Panc1 (cell line): ENCODE data around the gene SUDS3. TPM values are rescaled to one million over a fixed set of nuclear protein-coding genes. Genes with fewer than 3 reads are reported as not detected.

Source experiments
- ATAC-seq: fragments of 200-7000 bp; cut with Tn5 transposase; 2 replicates; pipeline ENCODE4 v1.9.1; 2020; ENCODE audit warnings: mild to moderate bottlenecking, moderate library complexity
- BruUV-seq: library from RNA; stranded (reverse); fragments of 400-500 nt; replicated peaks from 2 replicates; lab custom pipeline; 2021; lab: Mats Ljungman, UMichigan
- CTCF ChIA-PET: fragments of 300-600 bp; sonication (Branson Sonifier 250); formaldehyde crosslinking; loops from one replicate; lab custom pipeline; 2022; ENCODE audit warnings: antibody characterized with exemption; lab: Charles Lee
- POLR2A ChIA-PET: fragments of 300-600 bp; sonication (Branson Sonifier 250); formaldehyde crosslinking; loops from one replicate; lab custom pipeline; 2022; ENCODE audit warnings: antibody characterized with exemption; lab: Charles Lee
- DNase-seq: peaks from one replicate; pipeline ENCODE4 v3.0.0-alpha.2; 2010; ENCODE audit warnings: low read depth, low spot score
- H3K27ac ChIP-seq: 2 replicates; pipeline ENCODE4 v1.5.1; 2011; ENCODE audit warnings: mild to moderate bottlenecking, low read length, inconsistent platforms
- H3K27me3 ChIP-seq: fragments of 200-500 bp; sonication (Bioruptor generic); 2 replicates; pipeline ENCODE4 v1.6.0; 2014; ENCODE audit warnings: low read length, inconsistent platforms; ENCODE audit not compliant: control insufficient read depth, insufficient read depth
- H3K36me3 ChIP-seq: fragments of 200-500 bp; sonication (Bioruptor generic); 2 replicates; pipeline ENCODE4 v1.5.1; 2014; ENCODE audit warnings: inconsistent platforms, mild to moderate bottlenecking, low read length, moderate library complexity; ENCODE audit not compliant: control insufficient read depth, insufficient read depth
- H3K4me1 ChIP-seq: 2 replicates; pipeline ENCODE4 v1.5.1; 2011; ENCODE audit warnings: inconsistent platforms, mild to moderate bottlenecking, low read length, moderate library complexity; ENCODE audit not compliant: control insufficient read depth, insufficient read depth
- H3K4me3 ChIP-seq, 2 experiments: 2 replicates each; pipeline ENCODE4 v1.5.1; 2011 to 2012; ENCODE audit warnings: low read depth in 2 of 2, low read length in 2 of 2, mild to moderate bottlenecking in 2 of 2, inconsistent platforms in 1 of 2, moderate library complexity in 1 of 2
- H3K9me3 ChIP-seq: fragments of 200-500 bp; sonication (Bioruptor generic); 2 replicates; pipeline ENCODE4 v1.5.1; 2014; ENCODE audit warnings: low read depth, mild to moderate bottlenecking, inconsistent platforms, low read length, moderate library complexity; ENCODE audit not compliant: control insufficient read depth, insufficient read depth
- POLR2AphosphoS5 ChIP-seq: IDR thresholded peaks from 2 replicates; pipeline ENCODE4 v1.6.1; 2012; ENCODE audit warnings: mild to moderate bottlenecking, low read depth, low read length, moderate library complexity
- SIN3A ChIP-seq: IDR thresholded peaks from 2 replicates; pipeline ENCODE4 v1.6.1; 2012; ENCODE audit warnings: low read depth, mild to moderate bottlenecking, low read length, moderate library complexity, borderline replicate concordance; ENCODE audit not compliant: insufficient read depth
- TCF7L2 ChIP-seq: IDR thresholded peaks from 2 replicates; pipeline ENCODE4 v1.6.1; 2011; ENCODE audit warnings: mild to moderate bottlenecking, low read depth, low read length, inconsistent platforms
- in situ Hi-C: cut with HindIII; loops from 2 replicates; pipeline ENCODE4 v1.10.0; 2016; ENCODE audit warnings: low sequenced_read_pairs, low pct_unique_long_range_greater_than_20kb
- intact Hi-C: fragments of 100-400 bp; cut with micrococcal nuclease; formaldehyde crosslinking; loops from one replicate; pipeline ENCODE4 v1.10.0; 2022; ENCODE audit not compliant: unreplicated experiment
- total RNA-seq: library from RNA; stranded (reverse); gene quantifications from one replicate; pipeline ENCODE4 v1.2.1, GENCODE V29; 2021; ENCODE audit not compliant: unreplicated experiment
- TF ChIP-seq, protein P1 (sequence below): fragments of 450-650 bp; IDR thresholded peaks from 2 replicates; pipeline ENCODE4 v1.5.1; 2017; ENCODE audit warnings: mild to moderate bottlenecking
- TF ChIP-seq, protein P2 (sequence below), 2 experiments: IDR thresholded peaks; 2 replicates each; pipeline ENCODE4 v1.6.1; 2011 to 2012; ENCODE audit warnings: low read depth in 2 of 2, control low read depth in 1 of 2, low read length in 1 of 2, mild to moderate bottlenecking in 1 of 2, moderate library complexity in 1 of 2; ENCODE audit not compliant: insufficient read depth in 1 of 2

Gene SUDS3
- total RNA-seq, 1 experiment from 2014 or later, result 37.4 TPM

DNA sequence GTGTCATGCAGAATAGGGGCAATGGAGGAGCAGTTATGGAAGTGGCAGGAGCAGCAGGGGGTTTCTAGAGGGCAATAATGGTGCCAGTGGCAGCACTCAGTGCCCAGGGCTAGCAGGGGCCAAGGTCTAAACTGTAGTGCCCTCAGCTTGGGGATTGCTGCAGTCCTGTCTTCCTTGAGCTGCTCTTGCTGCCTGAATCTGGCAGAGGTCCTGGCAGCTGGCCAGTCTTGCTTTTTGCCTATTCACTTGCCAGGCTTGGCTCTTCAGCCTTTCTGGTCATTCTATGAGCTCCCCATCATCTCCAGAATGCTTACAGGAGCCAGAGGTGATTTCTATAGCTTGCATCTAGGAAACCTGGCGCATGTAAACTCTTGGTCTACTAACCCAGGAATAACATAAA lies 72.0 kb downstream of the SUDS3 start:
- Histone ChIP-seq H3K4me1 (no peaks in the 10 kb centered on the region), H3K36me3 (no peaks in the 10 kb centered on the region), H3K4me3 (no peak overlapping the region), H3K9me3 (no peaks in the 10 kb centered on the region), H3K27ac (no peak overlapping the region), H3K27me3 (peaks cover 10% of the 10 kb centered on the region)
- POLR2A ChIA-PET, result no interaction called here
- intact Hi-C loops, result no loop called here
- in situ Hi-C loops, result no loop called here
- ATAC-seq (no peak), DNase-seq (no peak)
- no TSS peak for BruUV-seq
- TF ChIP-seq TCF7L2 (no peak), POLR2AphosphoS5 (no peak), SIN3A (no peak)
- TF ChIP-seq, protein P1, sequence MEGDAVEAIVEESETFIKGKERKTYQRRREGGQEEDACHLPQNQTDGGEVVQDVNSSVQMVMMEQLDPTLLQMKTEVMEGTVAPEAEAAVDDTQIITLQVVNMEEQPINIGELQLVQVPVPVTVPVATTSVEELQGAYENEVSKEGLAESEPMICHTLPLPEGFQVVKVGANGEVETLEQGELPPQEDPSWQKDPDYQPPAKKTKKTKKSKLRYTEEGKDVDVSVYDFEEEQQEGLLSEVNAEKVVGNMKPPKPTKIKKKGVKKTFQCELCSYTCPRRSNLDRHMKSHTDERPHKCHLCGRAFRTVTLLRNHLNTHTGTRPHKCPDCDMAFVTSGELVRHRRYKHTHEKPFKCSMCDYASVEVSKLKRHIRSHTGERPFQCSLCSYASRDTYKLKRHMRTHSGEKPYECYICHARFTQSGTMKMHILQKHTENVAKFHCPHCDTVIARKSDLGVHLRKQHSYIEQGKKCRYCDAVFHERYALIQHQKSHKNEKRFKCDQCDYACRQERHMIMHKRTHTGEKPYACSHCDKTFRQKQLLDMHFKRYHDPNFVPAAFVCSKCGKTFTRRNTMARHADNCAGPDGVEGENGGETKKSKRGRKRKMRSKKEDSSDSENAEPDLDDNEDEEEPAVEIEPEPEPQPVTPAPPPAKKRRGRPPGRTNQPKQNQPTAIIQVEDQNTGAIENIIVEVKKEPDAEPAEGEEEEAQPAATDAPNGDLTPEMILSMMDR, result no peak
- TF ChIP-seq, protein P2, sequence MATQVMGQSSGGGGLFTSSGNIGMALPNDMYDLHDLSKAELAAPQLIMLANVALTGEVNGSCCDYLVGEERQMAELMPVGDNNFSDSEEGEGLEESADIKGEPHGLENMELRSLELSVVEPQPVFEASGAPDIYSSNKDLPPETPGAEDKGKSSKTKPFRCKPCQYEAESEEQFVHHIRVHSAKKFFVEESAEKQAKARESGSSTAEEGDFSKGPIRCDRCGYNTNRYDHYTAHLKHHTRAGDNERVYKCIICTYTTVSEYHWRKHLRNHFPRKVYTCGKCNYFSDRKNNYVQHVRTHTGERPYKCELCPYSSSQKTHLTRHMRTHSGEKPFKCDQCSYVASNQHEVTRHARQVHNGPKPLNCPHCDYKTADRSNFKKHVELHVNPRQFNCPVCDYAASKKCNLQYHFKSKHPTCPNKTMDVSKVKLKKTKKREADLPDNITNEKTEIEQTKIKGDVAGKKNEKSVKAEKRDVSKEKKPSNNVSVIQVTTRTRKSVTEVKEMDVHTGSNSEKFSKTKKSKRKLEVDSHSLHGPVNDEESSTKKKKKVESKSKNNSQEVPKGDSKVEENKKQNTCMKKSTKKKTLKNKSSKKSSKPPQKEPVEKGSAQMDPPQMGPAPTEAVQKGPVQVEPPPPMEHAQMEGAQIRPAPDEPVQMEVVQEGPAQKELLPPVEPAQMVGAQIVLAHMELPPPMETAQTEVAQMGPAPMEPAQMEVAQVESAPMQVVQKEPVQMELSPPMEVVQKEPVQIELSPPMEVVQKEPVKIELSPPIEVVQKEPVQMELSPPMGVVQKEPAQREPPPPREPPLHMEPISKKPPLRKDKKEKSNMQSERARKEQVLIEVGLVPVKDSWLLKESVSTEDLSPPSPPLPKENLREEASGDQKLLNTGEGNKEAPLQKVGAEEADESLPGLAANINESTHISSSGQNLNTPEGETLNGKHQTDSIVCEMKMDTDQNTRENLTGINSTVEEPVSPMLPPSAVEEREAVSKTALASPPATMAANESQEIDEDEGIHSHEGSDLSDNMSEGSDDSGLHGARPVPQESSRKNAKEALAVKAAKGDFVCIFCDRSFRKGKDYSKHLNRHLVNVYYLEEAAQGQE (IDR thresholded peaks at IDR 0.05; ENCODE audit: insufficient read depth in 1 of 2, low read depth in 2 of 2, low read length in 1 of 2), result no peak
- CTCF ChIA-PET, result no interaction called here

DNA sequence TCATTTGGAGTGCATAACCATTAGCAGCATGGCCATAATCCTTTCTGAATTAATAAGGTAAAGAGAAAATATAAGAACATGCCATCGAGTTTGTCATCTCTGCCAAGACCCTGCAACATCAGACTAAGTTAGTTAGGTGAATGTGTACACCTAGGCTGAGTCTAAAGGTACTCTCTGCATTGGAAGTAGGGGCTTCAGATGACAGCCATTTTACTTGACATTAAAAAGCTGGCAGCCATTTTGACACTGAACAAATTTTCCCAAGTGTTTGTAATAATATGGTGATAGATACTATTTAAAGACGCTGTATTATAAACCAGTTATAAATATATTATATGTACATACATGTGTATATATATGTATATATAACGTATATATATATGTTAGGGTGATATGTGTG lies 79.0 kb downstream of the SUDS3 start:
- no peak for ATAC-seq
- BruUV-seq, result no TSS peak
- POLR2A ChIA-PET, result no interaction called here
- H3K4me1 ChIP-seq, result no peaks in the 10 kb centered on the region
- H3K27me3 ChIP-seq, result peaks cover 7% of the 10 kb centered on the region; the same call in 1 of the 2 replicates
- intact Hi-C loops, result no loop called here
- no peaks in the 10 kb centered on the region for H3K36me3 ChIP-seq
- no peak for DNase-seq
- H3K9me3 ChIP-seq, result no peaks in the 10 kb centered on the region
- TF ChIP-seq, protein P2 (IDR thresholded peaks at IDR 0.05; ENCODE audit: insufficient read depth in 1 of 2, low read depth in 2 of 2, low read length in 1 of 2), result no peak
- no peak for TF ChIP-seq POLR2AphosphoS5
- TF ChIP-seq, protein P1, result no peak
- no peak for TF ChIP-seq SIN3A
- CTCF ChIA-PET, result no interaction called here
- no peak overlapping the region for H3K4me3 ChIP-seq
- H3K27ac ChIP-seq, result no peak overlapping the region
- in situ Hi-C loops, result no loop called here
